GM23338 (cell line): ENCODE results near the gene RNF4. TPM values are rescaled to one million over a fixed set of nuclear protein-coding genes. Genes with fewer than 3 reads are reported as not detected.

Experiments used
- ATAC-seq: fragments of 200-7000 bp; cut with Tn5 transposase; 3 replicates; pipeline ENCODE4 v1.9.1; 2020
- DNase-seq: peaks from one replicate; pipeline ENCODE4 v3.0.0-alpha.2; 2015; ENCODE audit warnings: low spot score
- H2AFZ ChIP-seq: fragments of 200-600 bp; sonication (generic); 2 replicates; pipeline ENCODE4 v1.8.0; 2016; ENCODE audit warnings: antibody characterized with exemption, mild to moderate bottlenecking, moderate library complexity
- H3F3A ChIP-seq: fragments of 200-600 bp; sonication (generic); replicated peaks from 2 replicates; pipeline ENCODE4 v1.8.0; 2017; ENCODE audit warnings: antibody characterized with exemption, mixed run types, low read depth
- H3K27ac ChIP-seq: fragments of 200-600 bp; sonication (generic); 2 replicates; pipeline ENCODE4 v1.6.1; 2016; ENCODE audit warnings: low read depth
- H3K27me3 ChIP-seq: fragments of 200-600 bp; sonication (generic); 2 replicates; pipeline ENCODE4 v1.8.0; 2016; ENCODE audit warnings: mild to moderate bottlenecking, mixed run types, moderate library complexity; ENCODE audit not compliant: insufficient read depth
- H3K36me3 ChIP-seq: fragments of 200-600 bp; sonication (generic); 2 replicates; pipeline ENCODE4 v1.8.0; 2016; ENCODE audit warnings: mild to moderate bottlenecking; ENCODE audit not compliant: insufficient read depth
- H3K4me1 ChIP-seq: fragments of 200-600 bp; sonication (generic); 2 replicates; pipeline ENCODE4 v1.8.0; 2016; ENCODE audit warnings: mild to moderate bottlenecking, moderate library complexity; ENCODE audit not compliant: insufficient read depth
- H3K4me2 ChIP-seq: fragments of 200-600 bp; sonication (generic); 2 replicates; pipeline ENCODE4 v1.7.1; 2017; ENCODE audit warnings: mixed run types
- H3K4me3 ChIP-seq: fragments of 200-600 bp; sonication (generic); 2 replicates; pipeline ENCODE4 v1.6.1; 2016; ENCODE audit warnings: mixed run types
- H3K79me2 ChIP-seq: fragments of 200-600 bp; sonication (generic); replicated peaks from 2 replicates; pipeline ENCODE4 v1.8.0; 2017; ENCODE audit warnings: mild to moderate bottlenecking; ENCODE audit not compliant: insufficient read depth
- H3K9me2 ChIP-seq: fragments of 200-600 bp; sonication (generic); 2 replicates; pipeline ENCODE4 v1.8.0; 2017; ENCODE audit not compliant: insufficient read depth
- H4K20me1 ChIP-seq: fragments of 200-600 bp; sonication (generic); replicated peaks from 2 replicates; pipeline ENCODE4 v1.8.0; 2017; ENCODE audit warnings: mild to moderate bottlenecking; ENCODE audit not compliant: insufficient read depth
- H3K27ac Mint-ChIP-seq: 2 replicates; pipeline ENCODE4 v1.8.0; 2020; ENCODE audit warnings: inconsistent platforms, mild to moderate bottlenecking, moderate library complexity, mixed read lengths
- H3K27me3 Mint-ChIP-seq: 3 replicates; pipeline ENCODE4 v1.8.0; 2022; ENCODE audit warnings: low read depth, mild to moderate bottlenecking, moderate library complexity, mixed read lengths, inconsistent platforms; ENCODE audit not compliant: insufficient read depth, poor library complexity
- H3K36me3 Mint-ChIP-seq: 3 replicates; pipeline ENCODE4 v1.8.0; 2021; ENCODE audit warnings: low read depth, mild to moderate bottlenecking, inconsistent platforms, moderate library complexity, mixed read lengths
- H3K4me1 Mint-ChIP-seq: 3 replicates; pipeline ENCODE4 v1.8.0; 2020; ENCODE audit warnings: mild to moderate bottlenecking, inconsistent platforms, mixed read lengths
- H3K4me3 Mint-ChIP-seq: 3 replicates; pipeline ENCODE4 v1.8.0; 2021; ENCODE audit warnings: moderate library complexity, mild to moderate bottlenecking, inconsistent platforms, mixed read lengths
- H3K9me3 Mint-ChIP-seq: 3 replicates; pipeline ENCODE4 v1.8.0; 2020; ENCODE audit warnings: moderate library complexity, mild to moderate bottlenecking, inconsistent platforms, mixed read lengths
- CREB1 ChIP-seq: fragments of 250-450 bp; sonication (Bioruptor Pico); IDR thresholded peaks from 2 replicates; pipeline ENCODE4 v1.5.0; 2020; ENCODE audit warnings: low read depth, mild to moderate bottlenecking, moderate library complexity
- EZH2 ChIP-seq: fragments of 200-600 bp; sonication (generic); IDR thresholded peaks from one replicate; pipeline ENCODE4 v1.8.0; 2017; ENCODE audit warnings: antibody characterized with exemption, mild to moderate bottlenecking, low read depth; ENCODE audit not compliant: unreplicated experiment
- EZH2phosphoT487 ChIP-seq: fragments of 200-600 bp; sonication (generic); IDR thresholded peaks from one replicate; pipeline ENCODE4 v1.8.1; 2018; ENCODE audit warnings: antibody characterized with exemption; ENCODE audit not compliant: unreplicated experiment
- JUNB ChIP-seq: IDR thresholded peaks from one replicate; pipeline ENCODE4 v1.6.1; 2016; ENCODE audit warnings: antibody characterized with exemption; ENCODE audit not compliant: unreplicated experiment
- NANOG ChIP-seq: IDR thresholded peaks from 2 replicates; pipeline ENCODE4 v1.6.1; 2016; ENCODE audit warnings: antibody characterized with exemption, borderline replicate concordance
- POLR2AphosphoS5 ChIP-seq: IDR thresholded peaks from 2 replicates; pipeline ENCODE4 v1.6.1; 2016; ENCODE audit warnings: antibody characterized with exemption, low read depth
- STAT1 ChIP-seq: IDR thresholded peaks from one replicate; pipeline ENCODE4 v1.6.1; 2016; ENCODE audit warnings: antibody characterized with exemption; ENCODE audit not compliant: unreplicated experiment
- ZNF114 ChIP-seq: fragments of 250-450 bp; sonication (Bioruptor Pico); IDR thresholded peaks from 2 replicates; pipeline ENCODE4 v1.5.0; 2020; ENCODE audit warnings: mild to moderate bottlenecking, moderate library complexity
- ZNF331 ChIP-seq: fragments of 250-450 bp; sonication (Bioruptor Pico); IDR thresholded peaks from 2 replicates; pipeline ENCODE4 v1.5.0; 2020; ENCODE audit warnings: low read depth, mild to moderate bottlenecking, moderate library complexity
- polyA plus RNA-seq: library from polyadenylated mRNA; unstranded; fragments of >200 nt; fragmentation: Nextera tagmentation; extraction: Ambion mirVana; gene quantifications from 2 replicates; pipeline ENCODE4 v1.2.1, GENCODE V29; 2016
- total RNA-seq: library from RNA; depleted of rRNA; stranded (reverse); fragments of >200 nt; shearing (Covaris generic); gene quantifications from 2 replicates; pipeline ENCODE4 v1.2.3, GENCODE V29; 2014
- TF ChIP-seq, protein P1 (sequence below): IDR thresholded peaks from one replicate; pipeline ENCODE4 v1.6.1; 2018; ENCODE audit warnings: antibody characterized with exemption; ENCODE audit not compliant: unreplicated experiment
- TF ChIP-seq, protein P2 (sequence below): IDR thresholded peaks from 2 replicates; pipeline ENCODE4 v1.6.1; 2016; ENCODE audit warnings: antibody characterized with exemption

The RNF4 gene
- total and polyA plus RNA-seq, 2 experiments from 2014 or later = 47.7 to 77.2 TPM

DNA sequence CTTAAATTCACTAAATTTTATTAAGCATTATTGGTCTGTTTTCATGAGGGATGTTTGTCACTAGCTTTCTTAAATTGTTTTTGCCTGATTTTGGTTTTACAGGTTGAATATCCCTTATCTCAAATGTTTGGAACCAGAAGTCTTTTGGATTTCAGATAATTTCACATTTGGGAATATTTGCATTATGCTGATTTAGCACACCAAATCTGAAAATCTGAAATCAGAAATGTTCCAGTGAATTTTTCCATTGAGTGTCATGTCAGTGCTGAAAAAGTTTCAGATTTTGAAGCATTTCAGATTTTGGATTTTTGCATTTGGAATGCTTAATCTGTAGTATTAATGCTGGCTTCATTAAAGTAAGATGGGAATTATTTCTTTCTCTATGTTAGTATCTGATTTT is 82.2 kb downstream of the RNF4 start:
- no peak overlapping the region for H3K27ac ChIP-seq
- DNase-seq (no peak), ATAC-seq (no peak)
- Mint-ChIP-seq H3K4me1 (0 out of 3 replicates have a peak, but pooled peaks cover 4% of the 10 kb centered on the region), H3K36me3 (peaks cover 3% of the 10 kb centered on the region; the same call in 1 of the 3 replicates), H3K4me3 (no peak overlapping the region), H3K27ac (no peak overlapping the region), H3K27me3 (peaks cover 7% of the 10 kb centered on the region), H3K9me3 (no peaks in the 10 kb centered on the region)
- H3K79me2 ChIP-seq = peaks cover 100% of the 10 kb centered on the region
- H3K4me3 ChIP-seq = no peak overlapping the region
- H3K9me2 ChIP-seq = no peaks in the 10 kb centered on the region
- no peak overlapping the region for H2AFZ ChIP-seq
- no peaks in the 10 kb centered on the region for H3K4me1 ChIP-seq
- H3K27me3 ChIP-seq = no peaks in the 10 kb centered on the region
- H3F3A ChIP-seq = 0 out of 2 replicates have a peak, but pooled peaks cover 3% of the 10 kb centered on the region
- no peaks in the 10 kb centered on the region for H3K36me3 ChIP-seq
- TF ChIP-seq, protein P1, sequence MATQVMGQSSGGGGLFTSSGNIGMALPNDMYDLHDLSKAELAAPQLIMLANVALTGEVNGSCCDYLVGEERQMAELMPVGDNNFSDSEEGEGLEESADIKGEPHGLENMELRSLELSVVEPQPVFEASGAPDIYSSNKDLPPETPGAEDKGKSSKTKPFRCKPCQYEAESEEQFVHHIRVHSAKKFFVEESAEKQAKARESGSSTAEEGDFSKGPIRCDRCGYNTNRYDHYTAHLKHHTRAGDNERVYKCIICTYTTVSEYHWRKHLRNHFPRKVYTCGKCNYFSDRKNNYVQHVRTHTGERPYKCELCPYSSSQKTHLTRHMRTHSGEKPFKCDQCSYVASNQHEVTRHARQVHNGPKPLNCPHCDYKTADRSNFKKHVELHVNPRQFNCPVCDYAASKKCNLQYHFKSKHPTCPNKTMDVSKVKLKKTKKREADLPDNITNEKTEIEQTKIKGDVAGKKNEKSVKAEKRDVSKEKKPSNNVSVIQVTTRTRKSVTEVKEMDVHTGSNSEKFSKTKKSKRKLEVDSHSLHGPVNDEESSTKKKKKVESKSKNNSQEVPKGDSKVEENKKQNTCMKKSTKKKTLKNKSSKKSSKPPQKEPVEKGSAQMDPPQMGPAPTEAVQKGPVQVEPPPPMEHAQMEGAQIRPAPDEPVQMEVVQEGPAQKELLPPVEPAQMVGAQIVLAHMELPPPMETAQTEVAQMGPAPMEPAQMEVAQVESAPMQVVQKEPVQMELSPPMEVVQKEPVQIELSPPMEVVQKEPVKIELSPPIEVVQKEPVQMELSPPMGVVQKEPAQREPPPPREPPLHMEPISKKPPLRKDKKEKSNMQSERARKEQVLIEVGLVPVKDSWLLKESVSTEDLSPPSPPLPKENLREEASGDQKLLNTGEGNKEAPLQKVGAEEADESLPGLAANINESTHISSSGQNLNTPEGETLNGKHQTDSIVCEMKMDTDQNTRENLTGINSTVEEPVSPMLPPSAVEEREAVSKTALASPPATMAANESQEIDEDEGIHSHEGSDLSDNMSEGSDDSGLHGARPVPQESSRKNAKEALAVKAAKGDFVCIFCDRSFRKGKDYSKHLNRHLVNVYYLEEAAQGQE = no peak
- no peak for TF ChIP-seq EZH2
- TF ChIP-seq ZNF331 (CRISPR knock-in tag) = no peak
- TF ChIP-seq, protein P2, sequence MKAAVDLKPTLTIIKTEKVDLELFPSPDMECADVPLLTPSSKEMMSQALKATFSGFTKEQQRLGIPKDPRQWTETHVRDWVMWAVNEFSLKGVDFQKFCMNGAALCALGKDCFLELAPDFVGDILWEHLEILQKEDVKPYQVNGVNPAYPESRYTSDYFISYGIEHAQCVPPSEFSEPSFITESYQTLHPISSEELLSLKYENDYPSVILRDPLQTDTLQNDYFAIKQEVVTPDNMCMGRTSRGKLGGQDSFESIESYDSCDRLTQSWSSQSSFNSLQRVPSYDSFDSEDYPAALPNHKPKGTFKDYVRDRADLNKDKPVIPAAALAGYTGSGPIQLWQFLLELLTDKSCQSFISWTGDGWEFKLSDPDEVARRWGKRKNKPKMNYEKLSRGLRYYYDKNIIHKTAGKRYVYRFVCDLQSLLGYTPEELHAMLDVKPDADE = no peak
- no peak for TF ChIP-seq STAT1
- no peak for TF ChIP-seq JUNB
- TF ChIP-seq NANOG = no peak
- no peak for TF ChIP-seq ZNF114 (CRISPR knock-in tag)
- no peak for TF ChIP-seq CREB1 (CRISPR knock-in tag)
- TF ChIP-seq POLR2AphosphoS5 = no peak
- no peak for TF ChIP-seq EZH2phosphoT487
- H4K20me1 ChIP-seq = peaks cover 52% of the 10 kb centered on the region
- no peak overlapping the region for H3K4me2 ChIP-seq

DNA sequence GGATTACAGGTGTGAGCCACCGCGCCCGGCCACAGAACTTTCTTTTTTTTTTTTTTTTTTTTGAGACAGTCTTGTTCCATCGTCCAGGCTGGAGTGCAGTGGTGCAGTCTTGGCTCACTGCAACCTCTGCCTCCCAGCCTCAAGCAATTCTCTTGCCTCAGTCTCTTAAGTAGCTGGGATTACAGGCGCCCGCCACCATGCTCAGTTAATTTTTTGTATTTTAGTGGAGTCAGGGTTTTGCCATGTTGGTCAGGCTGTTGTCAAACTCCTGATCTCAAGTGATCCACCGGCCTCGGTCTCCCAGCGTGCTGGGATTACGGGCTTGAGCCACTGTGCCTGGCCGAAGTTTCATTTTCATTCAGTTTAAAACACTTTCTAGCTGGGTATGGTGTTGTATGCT is 83.9 kb downstream of the RNF4 start:
- no peak for DNase-seq
- Histone ChIP-seq H4K20me1 (peaks cover 66% of the 10 kb centered on the region), H3K4me1 (no peaks in the 10 kb centered on the region), H3K36me3 (no peaks in the 10 kb centered on the region), H3K9me2 (no peaks in the 10 kb centered on the region), H3F3A (0 out of 2 replicates have a peak, but pooled peaks cover 3% of the 10 kb centered on the region), H3K4me2 (no peak overlapping the region), H2AFZ (no peak overlapping the region), H3K27ac (no peak overlapping the region), H3K27me3 (no peaks in the 10 kb centered on the region), H3K79me2 (peaks cover 100% of the 10 kb centered on the region), H3K4me3 (no peak overlapping the region)
- Mint-ChIP-seq H3K36me3 (peaks cover 3% of the 10 kb centered on the region; the same call in 1 of the 3 replicates), H3K9me3 (no peaks in the 10 kb centered on the region), H3K27me3 (peaks cover 7% of the 10 kb centered on the region), H3K4me1 (peaks cover 4% of the 10 kb centered on the region; the same call in 1 of the 3 replicates), H3K4me3 (no peak overlapping the region), H3K27ac (no peak overlapping the region)
- no peak for ATAC-seq
- TF ChIP-seq POLR2AphosphoS5 (no peak), ZNF331 (CRISPR knock-in tag) (no peak), CREB1 (CRISPR knock-in tag) (no peak), ZNF114 (CRISPR knock-in tag) (no peak), NANOG (no peak), JUNB (no peak), EZH2 (no peak)
- TF ChIP-seq, protein P1 = no peak
- TF ChIP-seq, protein P2 = no peak
